GM12874 (cell line): Measurements from ENCODE around the gene NFIA.

Experiments used
- CTCF ChIP-seq: IDR thresholded peaks from 2 replicates; pipeline ENCODE4 v1.5.1; 2011; ENCODE audit warnings: low read depth, mild to moderate bottlenecking, control low read depth, low read length, moderate library complexity; ENCODE audit not compliant: insufficient read depth

Gene NFIA

GRCh38 chr1:61457526-61458040 lies 375.2 kb downstream of the NFIA start:
- no peak for TF ChIP-seq CTCF

GRCh38 chr1:61459345-61459744 lies 377.0 kb downstream of the NFIA start:
- no peak for TF ChIP-seq CTCF

- no peak for TF ChIP-seq CTCF
Measured at GRCh38 chr1:61460191-61460590, 377.8 kb downstream of the NFIA start.

GRCh38 chr1:61461406-61462384 lies 379.3 kb downstream of the NFIA start:
- TF ChIP-seq CTCF = no peak

GRCh38 chr1:61462628-61463027 lies 380.3 kb downstream of the NFIA start:
- no peak for TF ChIP-seq CTCF

GRCh38 chr1:61463220-61463619 lies 380.9 kb downstream of the NFIA start:
- TF ChIP-seq CTCF = no peak

- no peak for TF ChIP-seq CTCF
Measured at GRCh38 chr1:61469365-61469764, 387.0 kb downstream of the NFIA start.
